SK-N-SH (cell line): Measurements from ENCODE around the gene ADAMTS4. TPM values are rescaled to one million over a fixed set of nuclear protein-coding genes. Genes with fewer than 3 reads are reported as not detected.

Experiments used
- CTCF ChIA-PET: fragments of 300-600, 350-600 bp; formaldehyde crosslinking; extraction: SDS; loops from one replicate; lab custom pipeline; 2021; lab: Yijun Ruan, JAX
- POLR2A ChIA-PET: fragments of 350-600 bp; sonication (Branson Sonifier 250); formaldehyde crosslinking; extraction: SDS; loops from one replicate; lab custom pipeline; 2020; ENCODE audit warnings: antibody characterized with exemption, inconsistent platforms; lab: Yijun Ruan, JAX
- DNase-seq: peaks from one replicate; pipeline ENCODE4 v3.0.0; 2012
- H2AFZ ChIP-seq: fragments of 200-600 bp; sonication (generic); 2 replicates; pipeline ENCODE4 v1.8.1; 2016; ENCODE audit warnings: antibody characterized with exemption, mild to moderate bottlenecking, low read depth
- H3F3A ChIP-seq: fragments of 200-600 bp; sonication (generic); replicated peaks from 2 replicates; pipeline ENCODE3; 2016; ENCODE audit warnings: antibody characterized with exemption, mild to moderate bottlenecking; ENCODE audit not compliant: insufficient read depth
- H3K27ac ChIP-seq, 2 experiments: fragments of 200-500 bp in 1 of 2; fragments of 200-600 bp in 1 of 2; sonication (Bioruptor generic) in 1 of 2; sonication (generic), shearing (Covaris generic) in 1 of 2; 2 replicates each; pipeline versions ENCODE4 v1.5.1 to v1.6.1; 2014 to 2016; ENCODE audit warnings: low read depth in 2 of 2, inconsistent platforms in 1 of 2, low read length in 1 of 2, mild to moderate bottlenecking in 1 of 2, mixed read lengths in 1 of 2
- H3K27me3 ChIP-seq: fragments of 200-600 bp; sonication (generic), shearing (Covaris generic); 2 replicates; pipeline ENCODE4 v1.6.1; 2016; ENCODE audit warnings: mixed run types; ENCODE audit not compliant: insufficient read depth
- H3K36me3 ChIP-seq, 2 experiments: fragments of 200-500 bp in 1 of 2; fragments of 200-600 bp in 1 of 2; sonication (Bioruptor generic) in 1 of 2; sonication (generic) in 1 of 2; replicated peaks in 1 of 2; 2 replicates each; pipeline versions ENCODE3 to v1.5.1; 2014 to 2016; ENCODE audit warnings: low read length in 1 of 2, mild to moderate bottlenecking in 1 of 2; ENCODE audit not compliant: insufficient read depth in 2 of 2, control insufficient read depth in 1 of 2
- H3K4me1 ChIP-seq, 2 experiments: fragments of 200-500 bp in 1 of 2; fragments of 200-600 bp in 1 of 2; sonication (Bioruptor generic) in 1 of 2; sonication (generic), shearing (Covaris generic) in 1 of 2; 2 replicates each; pipeline versions ENCODE4 v1.5.1 to v1.6.1; 2014 to 2016; ENCODE audit warnings: low read depth in 1 of 2, low read length in 1 of 2, mixed run types in 1 of 2; ENCODE audit not compliant: insufficient read depth in 2 of 2, control insufficient read depth in 1 of 2
- H3K4me2 ChIP-seq: fragments of 200-600 bp; sonication (generic), shearing (Covaris generic); 2 replicates; pipeline ENCODE4 v1.6.1; 2017; ENCODE audit warnings: mixed run types
- H3K4me3 ChIP-seq, 2 experiments: fragments of 200-500 bp in 1 of 2; fragments of 200-600 bp in 1 of 2; sonication (Bioruptor generic) in 1 of 2; sonication (generic), shearing (Covaris generic) in 1 of 2; 2 replicates each; pipeline versions ENCODE4 v1.5.1 to v1.8.1; 2014 to 2016; ENCODE audit warnings: low read depth in 2 of 2, inconsistent platforms in 1 of 2, low read length in 1 of 2, mild to moderate bottlenecking in 1 of 2, mixed read lengths in 1 of 2, moderate library complexity in 1 of 2
- H3K79me2 ChIP-seq: fragments of 200-600 bp; sonication (generic); 2 replicates; pipeline ENCODE4 v1.8.1; 2017; ENCODE audit warnings: mild to moderate bottlenecking; ENCODE audit not compliant: insufficient read depth
- H3K9ac ChIP-seq: fragments of 200-600 bp; sonication (generic); 2 replicates; pipeline ENCODE4 v1.6.1; 2017; ENCODE audit warnings: mixed run types
- H3K9me2 ChIP-seq: fragments of 200-600 bp; sonication (generic); 2 replicates; pipeline ENCODE4 v1.6.1; 2017; ENCODE audit warnings: mixed run types
- H3K9me3 ChIP-seq: fragments of 200-600 bp; sonication (generic); 2 replicates; pipeline ENCODE4 v1.6.1; 2017; ENCODE audit warnings: mixed run types, mild to moderate bottlenecking, moderate library complexity
- H4K20me1 ChIP-seq: fragments of 200-600 bp; sonication (generic); 2 replicates; pipeline ENCODE4 v1.6.1; 2017; ENCODE audit warnings: mild to moderate bottlenecking, mixed run types; ENCODE audit not compliant: insufficient read depth
- CHD2 ChIP-seq: fragments of 150-350 bp; IDR thresholded peaks from 2 replicates; pipeline ENCODE4 v1.6.1; 2018; ENCODE audit warnings: low read length; ENCODE audit not compliant: partially characterized antibody
- ELF1 ChIP-seq: IDR thresholded peaks from 2 replicates; pipeline ENCODE4 v1.4.0; 2012
- EP300 ChIP-seq, 2 experiments: IDR thresholded peaks; 2 replicates each; pipeline versions ENCODE4 v1.4.0 to v1.6.1; 2012; ENCODE audit warnings: borderline replicate concordance in 1 of 2, low read depth in 1 of 2, low read length in 1 of 2
- EZH2phosphoT487 ChIP-seq: fragments of 200-600 bp; sonication (generic); IDR thresholded peaks from 2 replicates; pipeline ENCODE4 v1.6.1; 2017; ENCODE audit warnings: low read depth, mixed run types, mild to moderate bottlenecking, antibody characterized with exemption, moderate library complexity, borderline replicate concordance
- FOSL2 ChIP-seq: IDR thresholded peaks from 2 replicates; pipeline ENCODE4 v1.4.0; 2012; ENCODE audit warnings: low read depth, mild to moderate bottlenecking, moderate library complexity, borderline replicate concordance
- GABPA ChIP-seq: IDR thresholded peaks from 2 replicates; pipeline ENCODE4 v1.4.0; 2012; ENCODE audit warnings: low read depth, mild to moderate bottlenecking
- JUND ChIP-seq: IDR thresholded peaks from 2 replicates; pipeline ENCODE4 v1.4.0; 2012
- NFIC ChIP-seq: IDR thresholded peaks from 2 replicates; pipeline ENCODE4 v1.4.0; 2012; ENCODE audit warnings: borderline replicate concordance
- PBX3 ChIP-seq: IDR thresholded peaks from 2 replicates; pipeline ENCODE4; 2012
- RCOR1 ChIP-seq: fragments of 150-350 bp; IDR thresholded peaks from 2 replicates; pipeline ENCODE4 v1.6.1; 2017; ENCODE audit warnings: antibody characterized with exemption, low read length
- RXRA ChIP-seq: IDR thresholded peaks from 2 replicates; pipeline ENCODE4 v1.4.0; 2012; ENCODE audit warnings: low read depth, mild to moderate bottlenecking, borderline replicate concordance
- SIN3A ChIP-seq: IDR thresholded peaks from 2 replicates; pipeline ENCODE4 v1.6.1; 2012; ENCODE audit warnings: low read depth, mild to moderate bottlenecking, low read length, moderate library complexity, borderline replicate concordance
- USF1 ChIP-seq: IDR thresholded peaks from 2 replicates; pipeline ENCODE4 v1.4.0; 2012; ENCODE audit warnings: low read depth, borderline replicate concordance
- WGBS: methylation state at CpG from one replicate; pipeline ENCODE4 v1.1.6; 2017; ENCODE audit warnings: low lambda C conversion rate; 5-methylcytosine and 5-hydroxymethylcytosine counted together
- polyA plus RNA-seq, 3 experiments: library from polyadenylated mRNA; depleted of rRNA; stranded (reverse); fragments of >200 nt; gene quantifications; 2 replicates each; pipeline ENCODE4 v1.2.3, GENCODE V29; 2012

ADAMTS4 gene
- polyA plus RNA-seq, 1 of the 3 experiments (the other 2 are of a cell fraction), result 1.2 TPM

- peak; percentile 60 for TF ChIP-seq NFIC
- no peak for TF ChIP-seq RXRA
- no peak for DNase-seq
- Histone ChIP-seq H3K27me3 (no peaks in the 10 kb centered on the region), H3K4me2 (no peak overlapping the region), H3K4me1 (peaks cover 0 to 17% of the 10 kb centered on the region in 2 experiments; a peak in 1 of 4 replicates), H4K20me1 (no peaks in the 10 kb centered on the region), H3K4me3 (no peak overlapping the region), H3K9me3 (no peaks in the 10 kb centered on the region), H2AFZ (no peak overlapping the region), H3K9ac (no peak overlapping the region), H3K27ac (no peak overlapping the region; a peak in 1 of 4 replicates), H3K9me2 (no peaks in the 10 kb centered on the region), H3K79me2 (peaks cover 17% of the 10 kb centered on the region), H3K36me3 (peaks cover 37 to 61% of the 10 kb centered on the region in 2 experiments), H3F3A (no peaks in the 10 kb centered on the region)
- ChIA-PET CTCF (no interaction called here), POLR2A (no interaction called here)
- WGBS, result 64% methylated on average over 4 of the region's 4 CpGs
Measured at GRCh38 chr1:161172776-161173376, 26.0 kb downstream of the ADAMTS4 start.

- H3F3A ChIP-seq, result no peaks in the 10 kb centered on the region
- no peak overlapping the region for H3K9ac ChIP-seq
- H3K4me1 ChIP-seq, result peaks cover 0 to 17% of the 10 kb centered on the region in 2 experiments; a peak in 1 of 4 replicates
- no peak overlapping the region for H2AFZ ChIP-seq
- H3K9me3 ChIP-seq, result no peaks in the 10 kb centered on the region
- CTCF ChIA-PET, result no interaction called here
- peaks cover 17% of the 10 kb centered on the region for H3K79me2 ChIP-seq
- peaks cover 37 to 61% of the 10 kb centered on the region in 2 experiments for H3K36me3 ChIP-seq
- no peak overlapping the region for H3K4me2 ChIP-seq
- TF ChIP-seq SIN3A (no peak), JUND (no peak), EZH2phosphoT487 (no peak), NFIC (no peak), GABPA (no peak), CHD2 (no peak), RCOR1 (no peak), USF1 (no peak), EP300 (IDR thresholded peaks at IDR 0.05; ENCODE audit: borderline replicate concordance in 1 of 2, low read depth in 1 of 2, low read length in 1 of 2) (no peak), ELF1 (no peak), PBX3 (no peak), FOSL2 (no peak)
- H3K27me3 ChIP-seq, result no peaks in the 10 kb centered on the region
- H3K27ac ChIP-seq, result no peak overlapping the region
- no peaks in the 10 kb centered on the region for H4K20me1 ChIP-seq
- POLR2A ChIA-PET, result no interaction called here
- no peaks in the 10 kb centered on the region for H3K9me2 ChIP-seq
- WGBS, result 71% methylated on average over 1 of the region's 1 CpG
- H3K4me3 ChIP-seq, result no peak overlapping the region
- DNase-seq, result no peak
Measured at GRCh38 chr1:161172349-161172748, 26.5 kb downstream of the ADAMTS4 start.
